Lower leg skin (tissue), 4 donors: ENCODE results near the gene HSD17B12. TPM values are rescaled to one million over a fixed set of nuclear protein-coding genes. Genes with fewer than 3 reads are reported as not detected.
"Not testable (repeated sequence)": the region's sequence is repeated elsewhere in the genome, so short reads cannot be mapped to it uniquely, and the experiment has no call there.

ENCODE experiments used
- DNase-seq, 2 donors: peaks; one replicate each; pipeline ENCODE4 v3.0.0-alpha.2; 2019; ENCODE audit warnings: low spot score in 2 of 2
- H3K4me3 ChIP-seq: fragments of 200-600 bp; sonication (generic); 2 replicates; pipeline ENCODE4 v1.5.1; 2017; ENCODE audit warnings: mild to moderate bottlenecking, low read depth; ENCODE audit not compliant: poor library complexity, severe bottlenecking
- CTCF ChIP-seq, 3 donors: fragments of 450-650 bp; IDR thresholded peaks; one replicate each; pipeline ENCODE4 v1.5.1; 2016; ENCODE audit warnings: antibody characterized with exemption in 3 of 3, mild to moderate bottlenecking in 3 of 3, moderate library complexity in 2 of 3
- POLR2A ChIP-seq, 2 donors: fragments of 450-650 bp; IDR thresholded peaks; one replicate each; pipeline ENCODE4 v1.6.1; 2016 to 2017; ENCODE audit warnings: antibody characterized with exemption in 2 of 2, mild to moderate bottlenecking in 1 of 2, moderate library complexity in 1 of 2
- WGBS, 2 donors: methylation state at CpG; one replicate each; pipeline ENCODE4 v1.1.5; 2018; 5-methylcytosine and 5-hydroxymethylcytosine counted together
- intact Hi-C: fragments of 100-400 bp; cut with DNase I; formaldehyde crosslinking; loops from one replicate; pipeline ENCODE4 v1.15.0; 2023; ENCODE audit warnings: low total_unique reads
- total RNA-seq, 4 donors: library from RNA; depleted of rRNA; stranded (reverse); fragments of >200 nt; gene quantifications; one replicate each; pipeline ENCODE4 v1.1.0, GENCODE V29; 2016

Gene HSD17B12
- total RNA-seq, 4 donors from 2014 or later: 32.0 to 69.7 (median 46.6) TPM

GRCh38 chr11:43751726-43752125 lies 71.2 kb downstream of the HSD17B12 start:
- 89 to 93% methylated on average over 4 of the region's 4 CpGs for WGBS, 2 donors
- no peak overlapping the region for H3K4me3 ChIP-seq
- intact Hi-C loops: no loop called here
- DNase-seq: no peak
- TF ChIP-seq CTCF (IDR thresholded peaks at IDR 0.05): no peak
- no peak for TF ChIP-seq POLR2A (IDR thresholded peaks at IDR 0.05)

- WGBS, 2 donors: 88 to 97% methylated on average over 3 of the region's 3 CpGs
- intact Hi-C loops: no loop called here
- H3K4me3 ChIP-seq: no peak overlapping the region
- no peak for TF ChIP-seq CTCF (IDR thresholded peaks at IDR 0.05)
- TF ChIP-seq POLR2A (IDR thresholded peaks at IDR 0.05): no peak
- DNase-seq: no peak
Observed at GRCh38 chr11:43756575-43756974, 76.0 kb downstream of the HSD17B12 start.

- intact Hi-C loops: no loop called here
- no peak for DNase-seq
- no peak overlapping the region for H3K4me3 ChIP-seq
- 69 to 71% methylated on average over 4 of the region's 4 CpGs for WGBS, 2 donors
- no peak for TF ChIP-seq CTCF (IDR thresholded peaks at IDR 0.05)
- TF ChIP-seq POLR2A (IDR thresholded peaks at IDR 0.05): no peak
Observed at GRCh38 chr11:43758927-43759326, 78.4 kb downstream of the HSD17B12 start.

- H3K4me3 ChIP-seq: no peak overlapping the region
- 91% methylated on average over 2 of the region's 2 CpGs for WGBS, 2 donors
- DNase-seq: no peak
- no peak for TF ChIP-seq POLR2A (IDR thresholded peaks at IDR 0.05)
- no peak for TF ChIP-seq CTCF (IDR thresholded peaks at IDR 0.05)
- intact Hi-C loops: no loop called here
Observed at GRCh38 chr11:43760902-43761301, 80.4 kb downstream of the HSD17B12 start.

- no peak overlapping the region for H3K4me3 ChIP-seq
- no peak for DNase-seq
- 100% methylated on average over 1 of the region's 1 CpG for WGBS, 2 donors
- intact Hi-C loops: no loop called here
- no peak for TF ChIP-seq POLR2A (IDR thresholded peaks at IDR 0.05)
- TF ChIP-seq CTCF (IDR thresholded peaks at IDR 0.05): no peak
Observed at GRCh38 chr11:43765194-43765593, 84.7 kb downstream of the HSD17B12 start.

- H3K4me3 ChIP-seq, intact Hi-C loops, DNase-seq: not testable (repeated sequence)
- WGBS, 2 donors: 81 to 98% methylated on average over 5 of the region's 5 CpGs
Observed at GRCh38 chr11:43768654-43769053, 88.1 kb downstream of the HSD17B12 start.
